Daoy (cell line): ENCODE data around the gene TPPP. TPM values are rescaled to one million over a fixed set of nuclear protein-coding genes. Genes with fewer than 3 reads are reported as not detected.
"Not testable (repeated sequence)": the region's sequence is repeated elsewhere in the genome, so short reads cannot be mapped to it uniquely, and the experiment has no call there.

Experiments
- DNase-seq: peaks from one replicate; pipeline ENCODE4 v3.0.0-alpha.2; 2015; ENCODE audit warnings: low read depth
- total RNA-seq: library from RNA; depleted of rRNA; stranded (reverse); fragments of >200 nt; shearing (Covaris generic); gene quantifications from 2 replicates; pipeline ENCODE4 v1.2.3, GENCODE V29; 2014

Gene TPPP
- total RNA-seq, 1 experiment from 2014 or later = 0.34 TPM

- DNase-seq = not testable (repeated sequence)
Observed at GRCh38 chr5:694042-694431, 885 bp upstream of the TPPP start.

GRCh38 chr5:692529-693041 lies 567 bp downstream of the TPPP start:
- peak; percentile 19 for DNase-seq

GRCh38 chr5:691817-692528 lies 1.2 kb downstream of the TPPP start:
- DNase-seq = no peak

- not testable (repeated sequence) for DNase-seq
Observed at GRCh38 chr5:691049-691448, 2.1 kb downstream of the TPPP start.

- DNase-seq = not testable (repeated sequence)
Observed at GRCh38 chr5:690293-690692, 2.9 kb downstream of the TPPP start.

GRCh38 chr5:688348-689010 lies 4.7 kb downstream of the TPPP start:
- DNase-seq = not testable (repeated sequence)

- DNase-seq = not testable (repeated sequence)
Observed at GRCh38 chr5:686936-687335, 6.2 kb downstream of the TPPP start.

GRCh38 chr5:686172-686523 lies 7.0 kb downstream of the TPPP start:
- not testable (repeated sequence) for DNase-seq

- DNase-seq = peak; percentile 1
Observed at GRCh38 chr5:685262-686171, 7.6 kb downstream of the TPPP start.

GRCh38 chr5:684751-685216 lies 8.4 kb downstream of the TPPP start:
- peak; percentile 2 for DNase-seq

GRCh38 chr5:683551-684481 lies 9.3 kb downstream of the TPPP start:
- DNase-seq = no peak

GRCh38 chr5:682651-683358 lies 10.3 kb downstream of the TPPP start:
- not testable (repeated sequence) for DNase-seq

GRCh38 chr5:682216-682615 lies 10.9 kb downstream of the TPPP start:
- not testable (repeated sequence) for DNase-seq

GRCh38 chr5:681317-682191 lies 11.6 kb downstream of the TPPP start:
- peak; percentile 4 for DNase-seq

- DNase-seq = not testable (repeated sequence)
Observed at GRCh38 chr5:680836-681235, 12.3 kb downstream of the TPPP start.

GRCh38 chr5:680118-680795 lies 12.9 kb downstream of the TPPP start:
- not testable (repeated sequence) for DNase-seq

GRCh38 chr5:679166-679895 lies 13.8 kb downstream of the TPPP start:
- DNase-seq = peak; percentile 1

- not testable (repeated sequence) for DNase-seq
Observed at GRCh38 chr5:678521-678920, 14.6 kb downstream of the TPPP start.
